SKM-1 treated with dmso at 0.1 percent for 144 hours (cell line): ENCODE measurements around the gene MAD1L1.

Source experiments
- DNase-seq: peaks from one replicate; lab custom pipeline; 2025; ENCODE audit not compliant: unreplicated experiment; lab: John Stamatoyannopoulos, UW

Gene MAD1L1

GRCh38 chr7:1957471-1958225 is 275.1 kb downstream of the MAD1L1 start:
- no peak for DNase-seq

- no peak for DNase-seq
Measured at GRCh38 chr7:1956611-1957470, 275.9 kb downstream of the MAD1L1 start.

GRCh38 chr7:1956141-1956540 is 276.6 kb downstream of the MAD1L1 start:
- DNase-seq = no peak

- DNase-seq = no peak
Measured at GRCh38 chr7:1954366-1955004, 278.3 kb downstream of the MAD1L1 start.

DNA sequence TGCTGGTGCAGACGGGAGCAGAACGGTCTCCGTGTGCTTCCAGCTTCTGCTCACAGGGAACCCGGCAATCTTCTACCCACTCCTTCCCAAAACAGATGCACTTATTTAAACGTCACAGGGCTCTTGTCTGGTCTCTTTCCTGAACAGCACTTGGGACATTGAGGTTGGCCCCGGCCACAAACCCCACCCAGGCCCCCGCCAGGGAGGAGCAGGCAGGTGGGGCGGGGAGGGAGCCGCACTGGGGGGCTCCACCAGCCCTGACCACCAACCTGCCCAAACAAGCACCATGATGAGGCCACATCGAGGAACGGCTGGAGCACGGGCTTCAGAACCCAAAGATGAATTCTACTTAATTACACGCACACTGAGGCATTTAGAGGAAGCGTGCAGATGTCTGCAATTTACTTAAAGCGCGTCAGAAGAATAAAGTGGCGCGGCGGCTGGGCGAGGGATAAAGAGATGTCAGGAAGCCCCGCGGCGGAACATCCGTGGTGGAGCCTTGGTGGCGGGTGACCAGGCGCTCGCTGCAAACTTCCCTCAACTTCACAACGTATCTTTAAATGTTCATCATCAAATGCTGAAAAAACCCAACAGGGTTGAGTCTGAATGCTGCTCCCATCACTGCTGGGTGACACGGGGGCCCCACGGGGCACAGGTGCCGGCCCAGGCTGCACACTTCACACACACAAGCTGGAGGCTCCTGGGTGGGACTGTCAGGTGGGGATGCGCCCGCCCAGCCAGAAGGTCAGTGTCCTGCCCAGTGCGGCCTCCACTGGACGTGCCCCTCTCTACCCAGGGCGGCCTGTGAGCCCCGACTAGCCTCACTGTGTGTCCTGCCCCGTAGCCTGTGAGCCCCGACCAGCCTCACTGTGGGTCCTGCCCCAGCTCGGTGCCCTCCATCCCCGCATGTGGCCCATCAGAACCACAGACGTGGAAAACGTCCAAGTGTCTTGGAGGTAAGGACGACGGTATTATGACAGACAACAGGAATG is 279.2 kb downstream of the MAD1L1 start:
- no peak for DNase-seq

DNA sequence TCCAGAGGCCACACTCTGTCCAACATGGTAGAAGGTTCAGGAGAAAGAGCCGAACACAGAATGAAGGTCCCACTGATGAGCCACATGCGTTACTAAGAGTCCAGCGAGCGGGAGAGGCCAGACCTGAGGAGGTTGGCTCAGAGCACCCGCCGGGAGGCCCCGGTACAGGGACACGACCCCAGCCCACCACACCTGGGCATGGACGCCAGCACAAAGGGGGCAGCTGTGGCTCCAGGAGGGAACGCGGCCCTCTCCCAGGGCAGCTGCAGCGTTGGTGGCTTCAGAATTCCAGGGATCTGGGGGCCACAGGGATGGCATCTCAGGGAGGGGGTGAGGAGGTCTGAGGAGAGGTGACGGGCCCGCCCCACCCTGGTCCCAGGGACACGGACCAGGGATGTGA is 280.0 kb downstream of the MAD1L1 start:
- DNase-seq = no peak

DNA sequence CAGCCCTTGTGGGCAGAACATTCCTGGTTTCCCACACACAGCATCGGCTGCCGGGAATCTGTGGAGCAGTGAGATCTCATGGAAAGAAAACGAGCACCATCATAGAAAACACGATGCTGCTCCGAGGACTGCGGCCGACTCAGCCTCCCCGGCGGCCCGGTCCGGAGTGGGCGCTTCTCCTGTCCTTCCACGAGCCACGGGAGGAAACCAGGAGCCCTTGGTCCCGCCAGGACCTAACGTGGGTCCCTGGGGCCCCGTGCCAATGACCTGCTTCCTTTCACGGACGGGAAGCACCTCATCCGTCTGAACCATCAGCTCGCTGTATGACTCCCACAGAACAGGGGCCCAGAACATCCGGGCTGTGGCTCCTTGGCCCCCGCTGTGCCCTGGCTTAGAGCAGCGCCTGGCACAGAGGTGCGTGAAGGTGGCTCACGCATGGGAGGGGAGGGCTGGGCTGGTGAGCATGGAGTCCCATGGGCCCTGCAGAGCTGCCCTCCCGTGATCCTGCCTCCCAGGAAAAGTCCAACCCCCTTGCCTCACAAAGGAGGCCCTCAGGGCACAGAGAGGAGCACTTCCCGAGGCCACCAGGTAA is 280.5 kb downstream of the MAD1L1 start:
- no peak for DNase-seq

DNA sequence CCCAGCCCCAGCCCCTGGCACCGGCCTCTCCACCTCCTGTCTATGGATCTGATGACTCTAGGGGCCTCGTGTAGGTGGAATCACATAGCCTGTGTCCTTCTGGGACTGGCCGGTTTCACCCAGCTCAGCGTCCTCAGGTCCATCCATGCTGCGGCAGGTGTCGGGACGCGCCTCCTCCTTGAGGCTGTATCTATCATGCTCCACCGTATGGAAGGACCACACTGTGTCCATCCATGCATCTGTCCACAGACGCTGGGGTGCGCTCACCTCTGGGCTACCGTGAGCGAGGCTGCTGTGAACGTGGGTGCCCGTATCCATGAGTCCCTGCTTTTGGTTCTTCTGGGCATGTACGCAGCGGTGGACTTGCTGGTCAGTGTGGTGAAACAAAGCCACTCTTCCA is 281.1 kb downstream of the MAD1L1 start:
- DNase-seq = no peak

DNA sequence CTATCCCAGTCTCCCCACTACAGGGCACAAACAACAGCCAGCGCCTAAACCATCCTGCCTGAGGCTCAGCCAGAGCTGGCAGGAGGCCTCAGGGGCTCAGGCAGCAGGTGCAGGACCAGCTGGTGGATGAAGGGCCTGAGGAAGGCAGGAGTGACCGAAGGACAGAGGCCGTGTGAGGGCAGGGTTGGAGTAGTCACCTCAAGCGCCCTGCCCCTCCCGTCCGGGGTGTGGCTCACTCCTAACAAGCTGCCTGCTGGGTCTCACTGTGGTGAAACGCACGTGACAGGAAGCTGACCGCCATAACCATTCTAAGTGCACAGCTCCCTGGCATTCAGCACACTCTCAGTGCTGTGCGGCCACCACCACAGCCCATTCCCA is 281.6 kb downstream of the MAD1L1 start:
- no peak for DNase-seq

GRCh38 chr7:1950452-1951158 is 282.1 kb downstream of the MAD1L1 start:
- no peak for DNase-seq

- DNase-seq = no peak
Measured at GRCh38 chr7:1950066-1950451, 282.7 kb downstream of the MAD1L1 start.

GRCh38 chr7:1949681-1950055 is 283.1 kb downstream of the MAD1L1 start:
- DNase-seq = no peak

DNA sequence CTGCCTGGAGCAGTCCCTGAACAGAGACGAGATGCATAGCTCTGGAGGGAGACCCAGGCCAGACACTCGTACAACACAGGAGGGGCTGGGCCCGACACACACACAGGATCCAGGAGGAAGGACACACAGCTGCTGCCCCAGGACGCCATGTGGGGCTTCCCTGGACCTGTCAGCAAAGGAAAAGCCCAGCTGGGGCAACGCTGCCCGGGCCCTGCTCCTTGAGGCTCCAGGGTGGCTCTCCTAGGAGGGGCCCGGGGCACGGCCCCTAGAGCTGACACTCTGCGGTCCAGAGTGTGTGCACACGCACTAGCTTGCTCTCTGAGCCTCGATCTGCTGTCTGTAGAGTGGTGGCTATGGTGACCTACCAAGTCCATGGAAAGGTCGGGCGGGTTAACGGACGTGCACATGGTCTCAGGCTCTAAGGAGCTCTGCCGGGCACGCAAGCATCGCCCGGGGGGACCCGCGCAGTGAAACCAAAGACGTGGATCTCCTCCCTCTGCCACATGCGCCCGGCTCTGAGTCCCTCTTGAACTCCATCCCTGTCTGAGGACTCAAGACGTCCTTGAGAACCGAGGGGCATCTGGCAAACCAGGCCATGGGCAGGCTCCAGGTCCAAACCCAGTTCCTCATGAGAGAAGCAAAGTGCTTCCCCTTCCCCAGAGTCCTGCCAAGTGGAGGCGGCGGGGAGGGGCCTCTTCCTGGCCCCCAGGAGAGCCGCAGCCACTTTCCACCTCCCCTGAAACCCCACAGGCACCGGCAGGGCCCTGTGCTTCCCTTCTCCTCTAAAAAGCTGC is 283.7 kb downstream of the MAD1L1 start:
- DNase-seq = no peak

DNA sequence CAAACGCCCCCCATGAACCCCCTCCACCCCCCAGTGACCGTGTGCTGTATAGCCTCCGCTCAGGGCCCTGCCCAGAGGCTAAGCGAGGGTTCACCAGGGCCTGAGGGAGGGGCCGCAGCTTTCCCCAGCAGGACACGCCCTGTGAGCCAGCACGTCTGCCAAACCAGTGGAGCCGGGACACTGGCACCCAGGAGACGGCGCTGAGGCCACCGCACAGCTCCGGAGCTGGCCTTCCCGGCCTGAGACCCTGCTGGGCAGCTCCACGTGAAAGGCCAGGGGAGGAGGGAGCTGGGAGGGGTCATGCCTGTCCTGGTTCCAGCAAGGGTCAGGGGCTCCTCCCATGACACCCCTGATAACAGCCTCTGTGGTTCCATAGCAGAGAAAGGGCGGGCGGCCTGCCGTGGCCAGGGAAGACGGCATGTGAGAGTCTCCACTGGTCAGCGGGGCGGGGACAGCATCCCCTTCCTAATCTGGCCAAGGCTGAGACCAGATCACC is 284.4 kb downstream of the MAD1L1 start:
- DNase-seq = no peak

DNA sequence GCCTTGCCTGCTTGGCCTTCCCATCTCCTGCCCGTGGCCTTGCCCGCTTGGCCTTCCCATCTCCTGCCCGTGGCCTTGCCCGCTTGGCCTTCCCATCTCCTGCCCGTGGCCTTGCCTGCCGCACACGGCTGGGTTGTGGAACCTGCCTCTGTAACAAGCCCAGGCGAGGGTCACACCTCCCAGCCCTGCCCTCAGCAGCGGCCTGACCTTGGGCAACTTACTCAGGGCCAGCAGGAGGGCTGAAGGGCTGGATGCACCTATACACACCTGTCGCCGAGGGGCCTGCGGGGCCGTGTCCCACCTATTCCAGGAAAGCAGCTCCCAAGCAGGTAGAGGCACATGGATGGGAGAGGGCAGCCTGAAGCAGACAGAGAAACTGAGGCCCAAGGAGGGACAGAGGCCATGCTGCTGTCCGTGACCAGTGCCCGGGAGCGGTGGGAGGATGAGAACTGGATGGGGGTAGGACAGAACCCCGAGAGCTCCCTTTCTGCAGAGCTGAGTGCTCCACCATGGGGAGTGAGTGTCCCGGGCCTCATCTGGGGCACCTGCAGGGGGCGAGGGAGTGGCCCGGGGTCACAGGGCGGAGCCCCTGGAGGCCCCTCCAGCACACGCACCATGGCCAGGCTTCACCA is 285.0 kb downstream of the MAD1L1 start:
- DNase-seq = no peak

- no peak for DNase-seq
Measured at GRCh38 chr7:1946773-1947450, 285.8 kb downstream of the MAD1L1 start.

- DNase-seq = no peak
Measured at GRCh38 chr7:1946025-1946772, 286.5 kb downstream of the MAD1L1 start.
